ENCODE results near the gene HSPA1A. TPM values are rescaled to one million over a fixed set of nuclear protein-coding genes. Genes with fewer than 3 reads are reported as not detected.

Gene HSPA1A
- total and polyA plus RNA-seq, 9 of the 15 experiments (the other 6 are each of a cell fraction or from before 2014, with no cell fraction given) = 2.2 to 273 (median 107) TPM

DNA sequence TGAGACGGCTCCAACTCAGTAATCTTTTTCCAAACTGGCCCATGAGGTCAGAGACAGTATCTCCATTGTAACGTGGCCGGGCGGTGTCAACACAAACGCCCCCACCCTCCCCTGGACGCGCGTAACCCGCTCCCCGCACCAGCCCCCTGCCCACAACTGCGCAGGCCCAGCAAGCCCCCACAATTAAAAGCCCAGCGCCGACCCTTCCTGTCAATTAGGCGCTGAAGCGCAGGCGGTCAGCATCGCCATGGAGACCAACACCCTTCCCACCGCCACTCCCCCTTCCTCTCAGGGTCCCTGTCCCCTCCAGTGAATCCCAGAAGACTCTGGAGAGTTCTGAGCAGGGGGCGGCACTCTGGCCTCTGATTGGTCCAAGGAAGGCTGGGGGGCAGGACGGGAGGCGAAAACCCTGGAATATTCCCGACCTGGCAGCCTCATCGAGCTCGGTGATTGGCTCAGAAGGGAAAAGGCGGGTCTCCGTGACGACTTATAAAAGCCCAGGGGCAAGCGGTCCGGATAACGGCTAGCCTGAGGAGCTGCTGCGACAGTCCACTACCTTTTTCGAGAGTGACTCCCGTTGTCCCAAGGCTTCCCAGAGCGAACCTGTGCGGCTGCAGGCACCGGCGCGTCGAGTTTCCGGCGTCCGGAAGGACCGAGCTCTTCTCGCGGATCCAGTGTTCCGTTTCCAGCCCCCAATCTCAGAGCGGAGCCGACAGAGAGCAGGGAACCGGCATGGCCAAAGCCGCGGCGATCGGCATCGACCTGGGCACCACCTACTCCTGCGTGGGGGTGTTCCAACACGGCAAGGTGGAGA is at the start of gene HSPA1A, which contains the start of gene HSPA1L (continued):
- TF ChIP-seq, protein P1, sequence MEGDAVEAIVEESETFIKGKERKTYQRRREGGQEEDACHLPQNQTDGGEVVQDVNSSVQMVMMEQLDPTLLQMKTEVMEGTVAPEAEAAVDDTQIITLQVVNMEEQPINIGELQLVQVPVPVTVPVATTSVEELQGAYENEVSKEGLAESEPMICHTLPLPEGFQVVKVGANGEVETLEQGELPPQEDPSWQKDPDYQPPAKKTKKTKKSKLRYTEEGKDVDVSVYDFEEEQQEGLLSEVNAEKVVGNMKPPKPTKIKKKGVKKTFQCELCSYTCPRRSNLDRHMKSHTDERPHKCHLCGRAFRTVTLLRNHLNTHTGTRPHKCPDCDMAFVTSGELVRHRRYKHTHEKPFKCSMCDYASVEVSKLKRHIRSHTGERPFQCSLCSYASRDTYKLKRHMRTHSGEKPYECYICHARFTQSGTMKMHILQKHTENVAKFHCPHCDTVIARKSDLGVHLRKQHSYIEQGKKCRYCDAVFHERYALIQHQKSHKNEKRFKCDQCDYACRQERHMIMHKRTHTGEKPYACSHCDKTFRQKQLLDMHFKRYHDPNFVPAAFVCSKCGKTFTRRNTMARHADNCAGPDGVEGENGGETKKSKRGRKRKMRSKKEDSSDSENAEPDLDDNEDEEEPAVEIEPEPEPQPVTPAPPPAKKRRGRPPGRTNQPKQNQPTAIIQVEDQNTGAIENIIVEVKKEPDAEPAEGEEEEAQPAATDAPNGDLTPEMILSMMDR (IDR thresholded peaks at IDR 0.05 in 2 of 3, conservative IDR thresholded peaks at IDR 0.05 in 1 of 3; ENCODE audit: insufficient read depth in 2 of 3, low read depth in 1 of 3, low read length in 3 of 3) = 0 out of 6 replicates have a peak, but pooled peaks of 1 of the 3 experiments have one; percentile 1
- TF ChIP-seq RBM14 (IDR thresholded peaks at IDR 0.05; ENCODE audit: borderline replicate concordance, insufficient read depth, low read depth, low read length) (no peak), ZNF24 (IDR thresholded peaks at IDR 0.05) (0 out of 2 replicates have a peak, but pooled peaks have one; percentile 6), SUPT5H (IDR thresholded peaks at IDR 0.05) (peak; percentile 100), HEY1 (CRISPR knock-in tag; IDR thresholded peaks at IDR 0.05; ENCODE audit: borderline replicate concordance) (peak; percentile 76; the same call in 1 of the 2 replicates), PYGO2 (tag; IDR thresholded peaks at IDR 0.05) (no peak), POLR2A (conservative IDR thresholded peaks at IDR 0.05) (peak; percentile 100), RUNX1 (IDR thresholded peaks at IDR 0.05; ENCODE audit: low read depth) (peak; percentile 56; the same call in 1 of the 2 replicates), CHCHD3 (CRISPR knock-in tag; IDR thresholded peaks at IDR 0.05) (peak; percentile 93), ZBTB7A (IDR thresholded peaks at IDR 0.05; ENCODE audit: borderline replicate concordance, control insufficient read depth, low read depth, low read length) (peak; percentile 84), ZNF398 (CRISPR knock-in tag; IDR thresholded peaks at IDR 0.05) (no peak), ZEB2 (IDR thresholded peaks at IDR 0.05) (no peak; the same call in 1 of the 2 replicates), STAT5A (IDR thresholded peaks at IDR 0.05; ENCODE audit: borderline replicate concordance, low read length) (no peak), KDM2B (CRISPR knock-in tag; IDR thresholded peaks at IDR 0.05) (peak; percentile 92), E2F1 (CRISPR knock-in tag; IDR thresholded peaks at IDR 0.05) (peak; percentile 89), GTF2A2 (tag; IDR thresholded peaks at IDR 0.05) (peak; percentile 96), MAFK (IDR thresholded peaks at IDR 0.05; ENCODE audit: low read length) (0 out of 2 replicates have a peak, but pooled peaks have one; percentile 6)
- TF ChIP-seq, protein P2, sequence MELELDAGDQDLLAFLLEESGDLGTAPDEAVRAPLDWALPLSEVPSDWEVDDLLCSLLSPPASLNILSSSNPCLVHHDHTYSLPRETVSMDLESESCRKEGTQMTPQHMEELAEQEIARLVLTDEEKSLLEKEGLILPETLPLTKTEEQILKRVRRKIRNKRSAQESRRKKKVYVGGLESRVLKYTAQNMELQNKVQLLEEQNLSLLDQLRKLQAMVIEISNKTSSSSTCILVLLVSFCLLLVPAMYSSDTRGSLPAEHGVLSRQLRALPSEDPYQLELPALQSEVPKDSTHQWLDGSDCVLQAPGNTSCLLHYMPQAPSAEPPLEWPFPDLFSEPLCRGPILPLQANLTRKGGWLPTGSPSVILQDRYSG (tag; conservative IDR thresholded peaks at IDR 0.05; ENCODE audit: low read depth) = no peak
- TF ChIP-seq, protein P3, sequence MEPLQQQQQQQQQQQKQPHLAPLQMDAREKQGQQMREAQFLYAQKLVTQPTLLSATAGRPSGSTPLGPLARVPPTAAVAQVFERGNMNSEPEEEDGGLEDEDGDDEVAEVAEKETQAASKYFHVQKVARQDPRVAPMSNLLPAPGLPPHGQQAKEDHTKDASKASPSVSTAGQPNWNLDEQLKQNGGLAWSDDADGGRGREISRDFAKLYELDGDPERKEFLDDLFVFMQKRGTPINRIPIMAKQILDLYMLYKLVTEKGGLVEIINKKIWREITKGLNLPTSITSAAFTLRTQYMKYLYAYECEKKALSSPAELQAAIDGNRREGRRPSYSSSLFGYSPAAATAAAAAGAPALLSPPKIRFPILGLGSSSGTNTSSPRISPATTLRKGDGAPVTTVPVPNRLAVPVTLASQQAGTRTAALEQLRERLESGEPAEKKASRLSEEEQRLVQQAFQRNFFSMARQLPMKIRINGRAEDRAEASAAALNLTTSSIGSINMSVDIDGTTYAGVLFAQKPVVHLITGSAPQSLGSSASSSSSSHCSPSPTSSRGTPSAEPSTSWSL (CRISPR knock-in tag; IDR thresholded peaks at IDR 0.05; ENCODE audit: borderline replicate concordance) = peak; percentile 90; the same call in 1 of the 2 replicates
